Measurements from ENCODE around the gene C12orf42.

C12orf42 gene

DNA sequence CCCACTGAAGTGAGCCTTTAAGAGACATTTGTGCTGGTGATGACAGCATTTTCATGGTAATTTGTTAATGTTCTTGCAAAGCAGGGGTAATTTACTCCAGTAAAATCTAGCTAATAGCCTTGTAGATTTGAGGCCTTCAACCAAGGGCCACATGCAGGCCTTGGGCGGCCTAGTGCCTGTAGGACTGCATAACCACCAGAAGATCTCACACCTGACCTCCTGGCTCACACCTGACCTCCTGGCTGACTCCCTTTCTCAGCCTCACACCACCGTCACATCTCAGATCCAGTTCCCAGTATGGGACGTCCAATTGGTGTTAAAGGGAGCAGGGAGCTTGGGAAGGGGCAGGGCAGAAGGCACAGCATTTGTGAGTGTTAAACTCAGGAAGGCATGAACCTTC lies 26.9 kb downstream of the C12orf42 start:
- TF ChIP-seq, protein P1, sequence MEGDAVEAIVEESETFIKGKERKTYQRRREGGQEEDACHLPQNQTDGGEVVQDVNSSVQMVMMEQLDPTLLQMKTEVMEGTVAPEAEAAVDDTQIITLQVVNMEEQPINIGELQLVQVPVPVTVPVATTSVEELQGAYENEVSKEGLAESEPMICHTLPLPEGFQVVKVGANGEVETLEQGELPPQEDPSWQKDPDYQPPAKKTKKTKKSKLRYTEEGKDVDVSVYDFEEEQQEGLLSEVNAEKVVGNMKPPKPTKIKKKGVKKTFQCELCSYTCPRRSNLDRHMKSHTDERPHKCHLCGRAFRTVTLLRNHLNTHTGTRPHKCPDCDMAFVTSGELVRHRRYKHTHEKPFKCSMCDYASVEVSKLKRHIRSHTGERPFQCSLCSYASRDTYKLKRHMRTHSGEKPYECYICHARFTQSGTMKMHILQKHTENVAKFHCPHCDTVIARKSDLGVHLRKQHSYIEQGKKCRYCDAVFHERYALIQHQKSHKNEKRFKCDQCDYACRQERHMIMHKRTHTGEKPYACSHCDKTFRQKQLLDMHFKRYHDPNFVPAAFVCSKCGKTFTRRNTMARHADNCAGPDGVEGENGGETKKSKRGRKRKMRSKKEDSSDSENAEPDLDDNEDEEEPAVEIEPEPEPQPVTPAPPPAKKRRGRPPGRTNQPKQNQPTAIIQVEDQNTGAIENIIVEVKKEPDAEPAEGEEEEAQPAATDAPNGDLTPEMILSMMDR (IDR thresholded peaks at IDR 0.05; ENCODE audit: extremely low read depth, missing control alignments), result no peak
- no peak for DNase-seq (ENCODE audit: low spot score)

DNA sequence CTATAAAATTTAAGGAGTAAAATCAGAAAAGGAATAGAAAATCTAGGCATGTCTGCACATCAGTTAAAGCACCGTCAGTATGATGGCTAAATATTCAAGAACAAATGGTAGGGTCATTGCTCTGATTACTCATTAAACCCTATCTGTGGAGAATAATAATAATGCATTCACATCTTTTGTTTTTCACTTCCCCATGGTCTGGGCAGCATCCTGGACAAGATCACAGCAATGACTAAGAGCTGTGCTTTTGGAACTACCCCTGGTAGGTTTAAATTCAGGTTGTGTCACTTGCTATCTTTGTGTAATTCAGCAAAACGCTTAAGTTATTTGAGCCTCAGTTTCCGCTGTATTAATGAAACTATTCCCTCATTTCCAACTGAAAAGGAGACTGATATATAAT lies 33.1 kb downstream of the C12orf42 start:
- TF ChIP-seq, protein P1 (IDR thresholded peaks at IDR 0.05; ENCODE audit: extremely low read depth, missing control alignments), result no peak
- peak; percentile 44 for DNase-seq (ENCODE audit: low spot score)

DNA sequence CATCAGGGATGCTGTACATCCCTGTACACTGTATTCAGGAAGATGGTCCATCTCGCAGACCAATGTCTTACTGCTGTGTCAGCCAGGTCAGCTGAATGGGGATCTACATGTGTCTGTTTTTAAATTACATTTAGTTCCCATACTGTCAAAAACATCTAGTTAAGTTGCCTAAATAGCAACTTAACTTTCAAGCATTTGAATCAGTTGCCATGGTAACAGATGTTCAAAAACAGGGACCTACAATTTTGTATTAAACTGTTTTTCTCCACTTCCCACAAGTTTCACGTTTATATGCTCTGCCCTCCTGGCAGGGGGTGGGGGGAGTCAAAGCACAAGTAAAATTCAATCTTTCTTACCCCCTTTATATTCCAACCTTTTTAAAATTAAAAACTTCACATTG lies 38.3 kb downstream of the C12orf42 start:
- DNase-seq (ENCODE audit: low spot score), result no peak
- TF ChIP-seq, protein P1 (IDR thresholded peaks at IDR 0.05; ENCODE audit: extremely low read depth, missing control alignments), result no peak

- TF ChIP-seq, protein P1 (IDR thresholded peaks at IDR 0.05; ENCODE audit: extremely low read depth, missing control alignments), result no peak
- DNase-seq (ENCODE audit: low spot score), result no peak
Measured at GRCh38 chr12:103456006-103456405, 39.8 kb downstream of the C12orf42 start.

- TF ChIP-seq, protein P1 (IDR thresholded peaks at IDR 0.05; ENCODE audit: extremely low read depth, missing control alignments), result no peak
Measured at GRCh38 chr12:103455020-103455763, 40.6 kb downstream of the C12orf42 start.

GRCh38 chr12:103444983-103445382 lies 50.8 kb downstream of the C12orf42 start:
- TF ChIP-seq, protein P1 (IDR thresholded peaks at IDR 0.05; ENCODE audit: extremely low read depth, missing control alignments), result no peak
- no peak for DNase-seq (ENCODE audit: low spot score)

More at GRCh38 chr12:103455020-103455763, 40.6 kb downstream of the C12orf42 start:
- peak; percentile 7 for DNase-seq (ENCODE audit: low spot score)

- TF ChIP-seq, protein P1 (IDR thresholded peaks at IDR 0.05; ENCODE audit: extremely low read depth, missing control alignments), result no peak
- DNase-seq (ENCODE audit: low spot score), result no peak
Measured at GRCh38 chr12:103442822-103443221, 52.9 kb downstream of the C12orf42 start.
